Fibroblast of lung (primary cell): ENCODE results near the gene CERS6.

Source experiments
- CTCF ChIP-seq, 2 donors: IDR thresholded peaks in 1 of 2; conservative IDR thresholded peaks in 1 of 2; 1 replicate in 1 of 2; 2 replicates in 1 of 2; pipeline ENCODE4 v1.5.1; 2011 to 2012; ENCODE audit warnings: low read length in 2 of 2, control low read depth in 1 of 2, inconsistent platforms in 1 of 2, low read depth in 1 of 2, mild to moderate bottlenecking in 1 of 2
- EZH2 ChIP-seq: IDR thresholded peaks from 2 replicates; pipeline ENCODE4 v1.5.1; 2012; ENCODE audit warnings: low read length, control low read depth, mild to moderate bottlenecking; ENCODE audit errors: missing control alignments

- no peak for TF ChIP-seq CTCF (conservative IDR thresholded peaks at IDR 0.05 in 1 of 2, IDR thresholded peaks at IDR 0.05 in 1 of 2; ENCODE audit: low read depth in 1 of 2, low read length in 2 of 2)
- TF ChIP-seq EZH2 = no peak
These were observed 119.0 kb downstream of the CERS6 start for GRCh38 chr2:168574856-168575630.
